Measurements from ENCODE around the gene PAM.

DNA sequence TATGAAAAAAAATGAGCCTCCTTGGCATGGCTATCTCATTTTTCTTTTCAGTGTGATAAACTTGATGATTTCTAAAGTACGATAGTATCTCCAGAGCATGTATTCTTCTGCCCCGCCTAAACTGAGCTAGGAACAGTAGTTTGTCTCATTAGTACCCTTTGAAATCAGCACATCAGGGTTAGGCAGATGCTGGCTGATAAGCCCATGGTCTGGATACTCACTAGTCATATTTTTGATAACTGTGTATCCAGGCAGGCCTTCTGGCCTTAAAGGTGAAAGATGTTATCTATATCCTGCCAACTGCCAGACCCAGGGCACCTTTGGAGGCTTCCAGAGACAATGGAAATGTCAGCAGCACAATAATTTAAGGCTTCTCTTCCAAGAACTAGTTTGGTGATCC lies 261.1 kb downstream of the PAM start:
- TF ChIP-seq, protein P1, sequence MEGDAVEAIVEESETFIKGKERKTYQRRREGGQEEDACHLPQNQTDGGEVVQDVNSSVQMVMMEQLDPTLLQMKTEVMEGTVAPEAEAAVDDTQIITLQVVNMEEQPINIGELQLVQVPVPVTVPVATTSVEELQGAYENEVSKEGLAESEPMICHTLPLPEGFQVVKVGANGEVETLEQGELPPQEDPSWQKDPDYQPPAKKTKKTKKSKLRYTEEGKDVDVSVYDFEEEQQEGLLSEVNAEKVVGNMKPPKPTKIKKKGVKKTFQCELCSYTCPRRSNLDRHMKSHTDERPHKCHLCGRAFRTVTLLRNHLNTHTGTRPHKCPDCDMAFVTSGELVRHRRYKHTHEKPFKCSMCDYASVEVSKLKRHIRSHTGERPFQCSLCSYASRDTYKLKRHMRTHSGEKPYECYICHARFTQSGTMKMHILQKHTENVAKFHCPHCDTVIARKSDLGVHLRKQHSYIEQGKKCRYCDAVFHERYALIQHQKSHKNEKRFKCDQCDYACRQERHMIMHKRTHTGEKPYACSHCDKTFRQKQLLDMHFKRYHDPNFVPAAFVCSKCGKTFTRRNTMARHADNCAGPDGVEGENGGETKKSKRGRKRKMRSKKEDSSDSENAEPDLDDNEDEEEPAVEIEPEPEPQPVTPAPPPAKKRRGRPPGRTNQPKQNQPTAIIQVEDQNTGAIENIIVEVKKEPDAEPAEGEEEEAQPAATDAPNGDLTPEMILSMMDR (IDR thresholded peaks at IDR 0.05; ENCODE audit: poor library complexity, severe bottlenecking) = no peak
- no peak for TF ChIP-seq POLR2AphosphoS5 (IDR thresholded peaks at IDR 0.05)
- no peak for TF ChIP-seq SMC3 (conservative IDR thresholded peaks at IDR 0.05; ENCODE audit: poor library complexity)
- no peak for TF ChIP-seq TAF1 (IDR thresholded peaks at IDR 0.05; ENCODE audit: low read depth)
- no peak for TF ChIP-seq EZH2 (IDR thresholded peaks at IDR 0.05; ENCODE audit: borderline replicate concordance, insufficient read depth, low read length, poor library complexity, severe bottlenecking)

Data from neural cell (in vitro differentiated cells).